ENCODE data around the gene PHF12.

The PHF12 gene

GRCh38 chr17:28902819-28903545 lies 48.3 kb downstream of the PHF12 start, which contains the start of gene DHRS13:
TSS of gene DHRS13 (minus strand) at chr17:28903079. CDS start at chr17:28902944, 135 bp downstream.
- no peak for TF ChIP-seq ZNF274 (IDR thresholded peaks at IDR 0.05; ENCODE audit: low read depth, low read length)
- peak within 1 kb of the TSS; percentile 70 for H3K4me3 ChIP-seq (ENCODE audit: low read length)

- H3K4me3 ChIP-seq (ENCODE audit: low read length), result peak overlapping the region; percentile 70
- no peak for TF ChIP-seq ZNF274 (IDR thresholded peaks at IDR 0.05; ENCODE audit: low read depth, low read length)
Observed at GRCh38 chr17:28901866-28902818, 49.2 kb downstream of the PHF12 start.

- H3K4me3 ChIP-seq (ENCODE audit: low read length), result no peak overlapping the region
Observed at GRCh38 chr17:28900986-28901726, 50.2 kb downstream of the PHF12 start.

GRCh38 chr17:28899212-28899815 lies 52.0 kb downstream of the PHF12 start:
- H3K4me3 ChIP-seq (ENCODE audit: low read length), result no peak overlapping the region
- TF ChIP-seq ZNF274 (IDR thresholded peaks at IDR 0.05; ENCODE audit: low read depth, low read length), result no peak

More at GRCh38 chr17:28900986-28901726, 50.2 kb downstream of the PHF12 start:
- no peak for TF ChIP-seq ZNF274 (IDR thresholded peaks at IDR 0.05; ENCODE audit: low read depth, low read length)

- no peak for TF ChIP-seq ZNF274 (IDR thresholded peaks at IDR 0.05; ENCODE audit: low read depth, low read length)
- H3K4me3 ChIP-seq (ENCODE audit: low read length), result no peak overlapping the region
Observed at GRCh38 chr17:28898527-28898955, 52.8 kb downstream of the PHF12 start.

- H3K4me3 ChIP-seq (ENCODE audit: low read length), result peak overlapping the region; percentile 63; the same call in 1 of the 2 replicates
- no peak for TF ChIP-seq ZNF274 (IDR thresholded peaks at IDR 0.05; ENCODE audit: low read depth, low read length)
Observed at GRCh38 chr17:28897769-28898526, 53.4 kb downstream of the PHF12 start.

- TF ChIP-seq ZNF274 (IDR thresholded peaks at IDR 0.05; ENCODE audit: low read depth, low read length), result no peak
- H3K4me3 ChIP-seq (ENCODE audit: low read length), result peak within 1 kb of the TSS; percentile 63
Observed at GRCh38 chr17:28896884-28897768, 54.2 kb downstream of the PHF12 start, which contains the start of gene FLOT2. TSS of gene FLOT2 (minus strand) at chr17:28897733. CDS start at chr17:28897574, 159 bp downstream.

- peak overlapping the region; percentile 63 for H3K4me3 ChIP-seq (ENCODE audit: low read length)
- no peak for TF ChIP-seq ZNF274 (IDR thresholded peaks at IDR 0.05; ENCODE audit: low read depth, low read length)
Observed at GRCh38 chr17:28896491-28896883, 54.8 kb downstream of the PHF12 start.

- H3K4me3 ChIP-seq (ENCODE audit: low read length), result peak overlapping the region; percentile 63
- no peak for TF ChIP-seq ZNF274 (IDR thresholded peaks at IDR 0.05; ENCODE audit: low read depth, low read length)
Observed at GRCh38 chr17:28895794-28896447, 55.4 kb downstream of the PHF12 start.

- H3K4me3 ChIP-seq (ENCODE audit: low read length), result peak overlapping the region; percentile 60; the same call in 1 of the 2 replicates
Observed at GRCh38 chr17:28893248-28894183, 57.8 kb downstream of the PHF12 start.

All from GM08714 (cell line).